Neuronal stem cell (in vitro differentiated cells): ENCODE measurements around the gene NPTXR.
A peak's percentile ranks its signal among the peaks of the same experiment; 100 is the strongest.

ENCODE experiments used
- DNase-seq: peaks from one replicate; pipeline ENCODE4 v3.0.0-alpha.2; 2013; ENCODE audit warnings: low spot score
- H2AFZ ChIP-seq: one replicate; pipeline ENCODE4 v1.6.1; 2013; ENCODE audit warnings: mild to moderate bottlenecking, low read length, inconsistent platforms
- H2AK5ac ChIP-seq: 2 replicates; pipeline ENCODE4 v1.6.1; 2013; ENCODE audit warnings: low read depth, mild to moderate bottlenecking, inconsistent platforms, low read length, moderate library complexity, mixed read lengths
- H2BK120ac ChIP-seq: 2 replicates; pipeline ENCODE4 v1.6.1; 2013; ENCODE audit warnings: low read depth, mild to moderate bottlenecking, inconsistent platforms, low read length, moderate library complexity, mixed read lengths
- H2BK12ac ChIP-seq: one replicate; pipeline ENCODE4 v1.6.1; 2013; ENCODE audit warnings: low read length, inconsistent platforms
- H2BK15ac ChIP-seq: 2 replicates; pipeline ENCODE4 v1.6.1; 2013; ENCODE audit warnings: mild to moderate bottlenecking, low read length, inconsistent platforms, mixed read lengths
- H2BK5ac ChIP-seq: one replicate; pipeline ENCODE4 v1.6.1; 2013; ENCODE audit warnings: inconsistent platforms, mild to moderate bottlenecking, low read length, moderate library complexity
- H3K14ac ChIP-seq: one replicate; pipeline ENCODE4 v1.6.1; 2013; ENCODE audit warnings: low read length, inconsistent platforms
- H3K18ac ChIP-seq: 2 replicates; pipeline ENCODE4 v1.6.1; 2013; ENCODE audit warnings: low read length, inconsistent platforms
- H3K23ac ChIP-seq: 2 replicates; pipeline ENCODE4 v1.6.1; 2013; ENCODE audit warnings: low read depth, mild to moderate bottlenecking, mixed read lengths, low read length, inconsistent platforms; ENCODE audit not compliant: poor library complexity
- H3K27ac ChIP-seq: replicated peaks from 3 replicates; pipeline ENCODE4 v1.5.1; 2013; ENCODE audit warnings: low read length, inconsistent platforms
- H3K27me3 ChIP-seq, 3 experiments: 2 replicates each; pipeline ENCODE4 v1.6.1; 2013; ENCODE audit warnings: low read length in 3 of 3, mild to moderate bottlenecking in 2 of 3, inconsistent platforms in 1 of 3, low read depth in 1 of 3, mixed read lengths in 1 of 3, moderate library complexity in 1 of 3; ENCODE audit not compliant: control insufficient read depth in 3 of 3, insufficient read depth in 3 of 3
- H3K36me3 ChIP-seq, 2 donors: replicated peaks in 1 of 2; 2 replicates each; pipeline ENCODE4 v1.6.1; 2013; ENCODE audit warnings: low read length in 2 of 2; ENCODE audit not compliant: control insufficient read depth in 2 of 2, insufficient read depth in 2 of 2
- H3K4ac ChIP-seq: 2 replicates; pipeline ENCODE4 v1.6.1; 2013; ENCODE audit warnings: inconsistent platforms, mild to moderate bottlenecking, low read length, moderate library complexity
- H3K4me1 ChIP-seq, 2 donors: 1 replicate in 1 of 2; 2 replicates in 1 of 2; pipeline ENCODE4 v1.6.1; 2013; ENCODE audit warnings: low read length in 2 of 2, low read depth in 1 of 2; ENCODE audit not compliant: control insufficient read depth in 2 of 2, insufficient read depth in 1 of 2
- H3K4me2 ChIP-seq: one replicate; pipeline ENCODE4 v1.6.1; 2013; ENCODE audit warnings: mild to moderate bottlenecking, low read length, inconsistent platforms; ENCODE audit not compliant: insufficient read depth, poor library complexity, severe bottlenecking
- H3K4me3 ChIP-seq, 2 donors: 2 replicates each; pipeline ENCODE4 v1.5.1; 2013; ENCODE audit warnings: low read length in 2 of 2, mild to moderate bottlenecking in 2 of 2, inconsistent platforms in 1 of 2, moderate library complexity in 1 of 2
- H3K79me1 ChIP-seq: one replicate; pipeline ENCODE4 v1.6.1; 2013; ENCODE audit warnings: low read depth, mild to moderate bottlenecking, inconsistent platforms, low read length, moderate library complexity
- H3K9ac ChIP-seq: one replicate; pipeline ENCODE4 v1.6.1; 2013; ENCODE audit warnings: mild to moderate bottlenecking, low read depth, low read length, inconsistent platforms; ENCODE audit not compliant: poor library complexity
- H3K9me3 ChIP-seq, 2 donors: replicated peaks in 1 of 2; 2 replicates each; pipeline versions ENCODE3 to v1.6.1; 2013; ENCODE audit warnings: low read length in 2 of 2, mild to moderate bottlenecking in 2 of 2, inconsistent platforms in 1 of 2, low read depth in 1 of 2, mixed read lengths in 1 of 2, moderate library complexity in 1 of 2; ENCODE audit not compliant: control insufficient read depth in 2 of 2, insufficient read depth in 1 of 2
- H4K8ac ChIP-seq: one replicate; pipeline ENCODE4 v1.6.1; 2013; ENCODE audit warnings: low read depth, mild to moderate bottlenecking, inconsistent platforms, low read length, moderate library complexity
- H4K91ac ChIP-seq: one replicate; pipeline ENCODE4 v1.6.1; 2013; ENCODE audit warnings: low read length, low read depth, mild to moderate bottlenecking, inconsistent platforms; ENCODE audit not compliant: poor library complexity
- WGBS, 2 donors: extraction: QIAGEN DNeasy Blood & Tissue Kit; methylation state at CpG; one replicate each; pipeline ENCODE4 v1.1.7; 2013; ENCODE audit warnings: missing lambda C conversion rate in 2 of 2, mixed read lengths in 1 of 2; ENCODE audit not compliant: insufficient read length in 2 of 2, insufficient replicate concordance in 1 of 2; ENCODE audit errors: extremely low coverage in 2 of 2; 5-methylcytosine and 5-hydroxymethylcytosine counted together

Gene NPTXR

GRCh38 chr22:38831166-38831945, 12.5 kb downstream of the NPTXR start:
- Histone ChIP-seq H2AFZ (no peak overlapping the region), H3K4me3 (no peak overlapping the region), H3K18ac (peak overlapping the region; percentile 44), H3K4ac (no peak overlapping the region), H3K36me3 (no peaks in the 10 kb centered on the region), H2AK5ac (no peak overlapping the region), H3K4me2 (no peak overlapping the region), H3K27me3 (peaks cover 0 to 58% (median 2%) of the 10 kb centered on the region in 3 experiments), H2BK5ac (no peak overlapping the region), H3K14ac (no peak overlapping the region), H4K8ac (peak overlapping the region; percentile 92), H2BK12ac (no peak overlapping the region), H3K23ac (no peak overlapping the region), H3K27ac (no peak overlapping the region), H2BK15ac (peak overlapping the region; percentile 81), H3K79me1 (peaks cover 3% of the 10 kb centered on the region), H3K4me1 (peaks cover 0 to 3% of the 10 kb centered on the region in 2 donors), H2BK120ac (no peak overlapping the region), H3K9me3 (no peaks in the 10 kb centered on the region), H3K9ac (no peak overlapping the region), H4K91ac (no peak overlapping the region)
- no CpG with 5 or more reads among the region's 16 CpGs for WGBS, 2 donors
- DNase-seq: no peak

DNA sequence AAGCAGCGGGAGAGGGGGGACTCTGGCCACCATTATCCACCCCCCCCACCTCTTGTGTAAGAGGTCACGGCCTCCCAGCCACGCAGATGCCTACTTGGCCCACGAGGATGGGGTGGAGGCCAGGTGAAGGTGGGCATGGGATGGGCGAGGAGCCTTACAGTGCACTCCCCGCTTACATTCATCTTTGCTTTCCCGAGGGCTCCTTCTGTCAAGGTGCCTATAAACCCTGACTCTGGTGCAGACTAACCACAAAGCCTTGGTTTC, 13.1 kb downstream of the NPTXR start:
- Histone ChIP-seq H2AFZ (no peak overlapping the region), H2BK15ac (no peak overlapping the region), H2BK12ac (no peak overlapping the region), H3K27me3 (peaks cover 0 to 52% (median 0%) of the 10 kb centered on the region in 3 experiments), H3K79me1 (peaks cover 3% of the 10 kb centered on the region), H3K18ac (no peak overlapping the region), H3K4me2 (no peak overlapping the region), H3K14ac (peak overlapping the region; percentile 38), H3K9me3 (no peaks in the 10 kb centered on the region), H3K27ac (no peak overlapping the region), H3K4me3 (no peak overlapping the region), H2AK5ac (peak overlapping the region; percentile 70), H3K36me3 (no peaks in the 10 kb centered on the region), H3K4me1 (peaks cover 0 to 3% of the 10 kb centered on the region in 2 donors), H3K4ac (no peak overlapping the region), H3K23ac (peak overlapping the region; percentile 65), H2BK120ac (no peak overlapping the region), H3K9ac (no peak overlapping the region), H4K8ac (no peak overlapping the region), H2BK5ac (no peak overlapping the region), H4K91ac (no peak overlapping the region)
- WGBS, 2 donors: no CpG with 5 or more reads among the region's 7 CpGs
- no peak for DNase-seq

DNA sequence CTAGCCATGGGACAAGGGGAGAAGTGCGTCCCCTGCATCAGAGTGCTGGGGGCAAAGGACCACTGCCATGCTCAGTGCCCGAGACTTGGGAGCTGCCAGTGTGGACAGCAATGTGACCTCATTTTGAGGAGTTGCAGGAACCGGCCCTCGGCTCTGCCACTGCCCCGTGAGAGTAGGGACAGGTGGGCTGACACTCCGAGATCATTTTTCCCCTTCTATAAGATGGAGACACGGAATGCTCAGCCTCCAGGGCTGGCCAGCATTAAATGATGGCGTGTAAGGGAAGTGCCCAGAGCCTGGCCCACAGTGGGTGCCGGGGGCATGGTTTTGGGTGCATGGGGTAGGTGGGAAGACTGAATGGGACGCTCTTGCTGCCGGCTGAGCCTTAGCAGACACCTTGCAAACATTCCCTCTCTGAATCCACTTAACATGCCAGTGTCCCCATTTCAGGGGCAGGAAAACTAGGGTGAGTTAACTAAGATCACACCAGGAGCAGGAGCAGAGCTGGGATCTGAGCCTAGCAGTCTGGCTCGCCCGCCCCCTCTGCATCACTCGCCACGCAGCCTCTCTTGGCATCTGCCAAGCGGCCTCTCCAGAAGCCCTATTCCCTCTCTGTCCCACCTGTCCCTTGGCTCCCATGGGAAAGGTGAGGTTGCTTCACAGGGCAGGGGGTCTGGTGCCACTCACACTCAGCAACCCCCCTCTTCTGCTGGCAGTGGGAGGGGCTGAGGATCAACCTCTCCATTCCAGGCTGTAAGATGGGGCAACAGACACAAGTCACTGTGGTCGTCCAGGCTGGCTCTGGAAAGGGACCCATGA, 13.6 kb downstream of the NPTXR start:
- H2AFZ ChIP-seq: no peak overlapping the region
- H2BK15ac ChIP-seq: no peak overlapping the region
- H3K18ac ChIP-seq: no peak overlapping the region
- no peak overlapping the region for H4K91ac ChIP-seq
- peak overlapping the region; percentile 21 for H3K9ac ChIP-seq
- peaks cover 0 to 3% of the 10 kb centered on the region in 2 donors for H3K4me1 ChIP-seq
- no peak overlapping the region for H3K4ac ChIP-seq
- H3K9me3 ChIP-seq: no peaks in the 10 kb centered on the region
- no peak overlapping the region for H2BK5ac ChIP-seq
- H2BK120ac ChIP-seq: no peak overlapping the region
- H3K27me3 ChIP-seq: peaks cover 0 to 48% (median 0%) of the 10 kb centered on the region in 3 experiments
- no peak overlapping the region for H3K4me2 ChIP-seq
- H3K14ac ChIP-seq: no peak overlapping the region
- no peak overlapping the region for H3K27ac ChIP-seq
- peaks cover 3% of the 10 kb centered on the region for H3K79me1 ChIP-seq
- WGBS, 2 donors: no CpG with 5 or more reads among the region's 17 CpGs
- H3K36me3 ChIP-seq: no peaks in the 10 kb centered on the region
- H3K4me3 ChIP-seq: no peak overlapping the region
- H4K8ac ChIP-seq: no peak overlapping the region
- no peak for DNase-seq
- H2AK5ac ChIP-seq: peak overlapping the region; percentile 70
- no peak overlapping the region for H2BK12ac ChIP-seq
- peak overlapping the region; percentile 65 for H3K23ac ChIP-seq

- no peak overlapping the region for H3K4me3 ChIP-seq
- peaks cover 0 to 3% of the 10 kb centered on the region in 2 donors for H3K4me1 ChIP-seq
- no peaks in the 10 kb centered on the region for H3K36me3 ChIP-seq
- H2AK5ac ChIP-seq: no peak overlapping the region
- H3K79me1 ChIP-seq: peaks cover 3% of the 10 kb centered on the region
- no peak overlapping the region for H3K18ac ChIP-seq
- H3K9ac ChIP-seq: peak overlapping the region; percentile 21
- H4K8ac ChIP-seq: no peak overlapping the region
- no peak overlapping the region for H3K14ac ChIP-seq
- no peak overlapping the region for H2BK12ac ChIP-seq
- no peak for DNase-seq
- H2BK15ac ChIP-seq: no peak overlapping the region
- no peak overlapping the region for H3K27ac ChIP-seq
- peaks cover 0 to 42% (median 0%) of the 10 kb centered on the region in 3 experiments for H3K27me3 ChIP-seq
- H4K91ac ChIP-seq: no peak overlapping the region
- H3K4ac ChIP-seq: no peak overlapping the region
- H3K9me3 ChIP-seq: no peaks in the 10 kb centered on the region
- no CpG with 5 or more reads among the region's 4 CpGs for whole genome bisulfite sequencing, 2 donors
- no peak overlapping the region for H3K4me2 ChIP-seq
- no peak overlapping the region for H2AFZ ChIP-seq
- H3K23ac ChIP-seq: peak overlapping the region; percentile 12
- H2BK5ac ChIP-seq: no peak overlapping the region
- no peak overlapping the region for H2BK120ac ChIP-seq
Measured at GRCh38 chr22:38829485-38829884, 14.3 kb downstream of the NPTXR start.
